ENCODE results near the gene KCNIP4. TPM values are rescaled to one million over a fixed set of nuclear protein-coding genes. Genes with fewer than 3 reads are reported as not detected.

KCNIP4 gene
- total and polyA plus RNA-seq, 9 of the 15 experiments (the other 6 are each of a cell fraction or from before 2014, with no cell fraction given) = 0.25 to 0.41 TPM; not detected in 7

GRCh38 chr4:21949073-21949457 lies 493 bp upstream of the KCNIP4 start:
- H3K79me2 ChIP-seq (ENCODE audit: control insufficient read depth, insufficient read depth, low read length) = no peaks in the 10 kb centered on the region
- no peak for FAIRE-seq
- in situ Hi-C loops (cut with MboI) (no loop called here), intact Hi-C loops (cut with micrococcal nuclease) (no loop called here)
- H3K27ac ChIP-seq (ENCODE audit: extremely low read depth, low read depth, low read length) = no peak overlapping the region
- no peak overlapping the region for H3K4me2 ChIP-seq (ENCODE audit: insufficient read depth, low read length)
- no peaks in the 10 kb centered on the region for H3K27me3 ChIP-seq (ENCODE audit: control insufficient read depth in 2 of 2, insufficient read depth in 2 of 2, low read length in 2 of 2)
- H4K20me1 ChIP-seq (replicated peaks; ENCODE audit: control insufficient read depth, insufficient read depth, low read length) = no peaks in the 10 kb centered on the region
- WGBS (ENCODE audit: insufficient coverage, low coverage, missing lambda C conversion rate) = 4% methylated on average over 12 of the region's 26 CpGs
- H3K9ac ChIP-seq (ENCODE audit: insufficient read depth in 1 of 2, low read depth in 2 of 2, low read length in 2 of 2) = no peak overlapping the region
- H3K4me1 ChIP-seq (replicated peaks in 1 of 2; ENCODE audit: control insufficient read depth in 2 of 2, insufficient read depth in 2 of 2, low read length in 2 of 2) = no peaks in the 10 kb centered on the region
- H3K9me1 ChIP-seq (ENCODE audit: control insufficient read depth, insufficient read depth, low read length) = no peaks in the 10 kb centered on the region
- BruUV-seq (replicated peaks) = no TSS peak
- H3K9me3 ChIP-seq (replicated peaks; ENCODE audit: control insufficient read depth, insufficient read depth, low read depth, low read length) = no peaks in the 10 kb centered on the region
- H3K36me3 ChIP-seq (ENCODE audit: control insufficient read depth, insufficient read depth, low read length) = no peaks in the 10 kb centered on the region
- no peak overlapping the region for H2AFZ ChIP-seq (ENCODE audit: low read depth, low read length)
- no peak overlapping the region for H3K4me3 ChIP-seq
- ChIA-PET POLR2A (no interaction called here), CTCF (ENCODE audit: low intra/inter-chr PET ratio) (no interaction called here)
- ATAC-seq = no peak
- no peak for DNase-seq (ENCODE audit: extremely low read depth in 1 of 4, low spot score in 3 of 4)
- TF ChIP-seq CSDE1 (IDR thresholded peaks at IDR 0.05) (no peak), FOXP1 (CRISPR knock-in tag; IDR thresholded peaks at IDR 0.05) (no peak), KAT7 (CRISPR knock-in tag; IDR thresholded peaks at IDR 0.05; ENCODE audit: borderline replicate concordance) (no peak), CEBPB (tag; IDR thresholded peaks at IDR 0.05) (no peak), MIER1 (IDR thresholded peaks at IDR 0.05; ENCODE audit: low read depth) (no peak), ZKSCAN8 (CRISPR knock-in tag; IDR thresholded peaks at IDR 0.05) (no peak), TCF15 (CRISPR knock-in tag; IDR thresholded peaks at IDR 0.05) (no peak), SRSF7 (optimal IDR thresholded peaks at IDR 0.05; ENCODE audit: low read depth, low read length) (no peak), MEIS2 (IDR thresholded peaks at IDR 0.05; ENCODE audit: partially characterized antibody) (no peak), SMARCE1 (IDR thresholded peaks at IDR 0.05) (no peak), SAP30 (IDR thresholded peaks at IDR 0.05; ENCODE audit: borderline replicate concordance, insufficient read depth, low read depth, low read length, poor library complexity, severe bottlenecking) (no peak), TRIM24 (IDR thresholded peaks at IDR 0.05) (no peak), POLR2B (IDR thresholded peaks at IDR 0.05; ENCODE audit: low read depth, partially characterized antibody) (no peak), CHD2 (IDR thresholded peaks at IDR 0.05; ENCODE audit: low read depth, low read length) (no peak), PHF20 (IDR thresholded peaks at IDR 0.05; ENCODE audit: partially characterized antibody) (no peak), SMARCB1 (IDR thresholded peaks at IDR 0.05; ENCODE audit: insufficient read length, low read depth) (no peak), ZSCAN32 (CRISPR knock-in tag; IDR thresholded peaks at IDR 0.05) (no peak)
- TF ChIP-seq, protein P1, sequence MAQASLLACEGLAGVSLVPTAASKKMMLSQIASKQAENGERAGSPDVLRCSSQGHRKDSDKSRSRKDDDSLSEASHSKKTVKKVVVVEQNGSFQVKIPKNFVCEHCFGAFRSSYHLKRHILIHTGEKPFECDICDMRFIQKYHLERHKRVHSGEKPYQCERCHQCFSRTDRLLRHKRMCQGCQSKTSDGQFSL (CRISPR knock-in tag; IDR thresholded peaks at IDR 0.05) = no peak
- TF ChIP-seq, protein P1 (tag; IDR thresholded peaks at IDR 0.05) = no peak
- TF ChIP-seq, protein P2, sequence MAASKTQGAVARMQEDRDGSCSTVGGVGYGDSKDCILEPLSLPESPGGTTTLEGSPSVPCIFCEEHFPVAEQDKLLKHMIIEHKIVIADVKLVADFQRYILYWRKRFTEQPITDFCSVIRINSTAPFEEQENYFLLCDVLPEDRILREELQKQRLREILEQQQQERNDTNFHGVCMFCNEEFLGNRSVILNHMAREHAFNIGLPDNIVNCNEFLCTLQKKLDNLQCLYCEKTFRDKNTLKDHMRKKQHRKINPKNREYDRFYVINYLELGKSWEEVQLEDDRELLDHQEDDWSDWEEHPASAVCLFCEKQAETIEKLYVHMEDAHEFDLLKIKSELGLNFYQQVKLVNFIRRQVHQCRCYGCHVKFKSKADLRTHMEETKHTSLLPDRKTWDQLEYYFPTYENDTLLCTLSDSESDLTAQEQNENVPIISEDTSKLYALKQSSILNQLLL (CRISPR knock-in tag; IDR thresholded peaks at IDR 0.05; ENCODE audit: borderline replicate concordance) = no peak
